Kidney (tissue), 14 donors: ENCODE measurements around the gene KRT10. TPM values are rescaled to one million over a fixed set of nuclear protein-coding genes. Genes with fewer than 3 reads are reported as not detected.

ENCODE experiments used
- DNase-seq, 5 donors: peaks; one replicate each; pipeline ENCODE4 v3.0.0-alpha.2; 2013 to 2020
- FAIRE-seq: peaks from 2 replicates; lab custom pipeline; 2012; peaks lifted over from hg19 to GRCh38; lab: Jason Lieb, UNC
- H3K27ac ChIP-seq, 2 donors: one replicate each; pipeline ENCODE4 v1.7.0; 2013; ENCODE audit warnings: low read depth in 2 of 2, low read length in 2 of 2, inconsistent platforms in 1 of 2
- H3K27me3 ChIP-seq: one replicate; pipeline ENCODE4 v1.7.1; 2013; ENCODE audit warnings: low read length, inconsistent platforms; ENCODE audit not compliant: control insufficient read depth, insufficient read depth
- H3K36me3 ChIP-seq, 3 donors: one replicate each; pipeline versions ENCODE4 v1.7.0 to v1.7.1; 2013; ENCODE audit warnings: low read length in 3 of 3, control low read depth in 1 of 3, inconsistent platforms in 1 of 3; ENCODE audit not compliant: insufficient read depth in 3 of 3, control insufficient read depth in 2 of 3
- H3K4me1 ChIP-seq, 3 donors: one replicate each; pipeline versions ENCODE4 v1.7.0 to v1.7.1; 2013; ENCODE audit warnings: low read length in 3 of 3, inconsistent platforms in 1 of 3, low read depth in 1 of 3; ENCODE audit not compliant: control insufficient read depth in 2 of 3, insufficient read depth in 2 of 3
- H3K4me3 ChIP-seq, 3 donors: one replicate each; pipeline versions ENCODE4 v1.7.0 to v1.8.1; 2013; ENCODE audit warnings: low read length in 3 of 3, control low read depth in 1 of 3, inconsistent platforms in 1 of 3
- H3K9ac ChIP-seq, 3 donors: one replicate each; pipeline versions ENCODE4 v1.7.0 to v1.7.1; 2013; ENCODE audit warnings: low read length in 3 of 3, control low read depth in 1 of 3, inconsistent platforms in 1 of 3
- H3K9me3 ChIP-seq, 3 donors: one replicate each; pipeline versions ENCODE4 v1.7.0 to v1.7.1; 2013; ENCODE audit warnings: low read length in 3 of 3, control low read depth in 1 of 3, inconsistent platforms in 1 of 3; ENCODE audit not compliant: control insufficient read depth in 2 of 3, insufficient read depth in 1 of 3
- intact Hi-C: fragments of 100-400 bp; cut with DNase I; formaldehyde crosslinking; loops from one replicate; pipeline ENCODE4 v1.11.1; 2022
- polyA plus RNA-seq: library from polyadenylated mRNA; stranded (reverse); fragments of 350-450 nt; fragmentation: Illumina TruSeq; extraction: RNeasy Lipid Tissue Mini Kit (QIAGEN cat#74804); gene quantifications from one replicate; pipeline ENCODE4 v1.2.3, GENCODE V29; 2014; ENCODE audit warnings: low read depth, low replicate concordance; ENCODE audit not compliant: insufficient read depth
- total RNA-seq: library from RNA; stranded (reverse); fragmentation: NEBNext Ultra II Directional; extraction: Animal tissue kit (Norgen Biotek cat#: 25700); gene quantifications from one replicate; pipeline ENCODE4 v1.2.1, GENCODE V29; 2021
- TF ChIP-seq, protein P1 (sequence below): IDR thresholded peaks from 3 replicates; pipeline ENCODE4 v1.5.1; 2012; ENCODE audit warnings: mild to moderate bottlenecking, moderate library complexity, borderline replicate concordance; ENCODE audit not compliant: insufficient read depth; ENCODE audit errors: extremely low read depth
- donor health status: control.
- donor health status: control.
- donor health status: control.
- donor health status: control.
- donor health status: control.
- donor health status: DM: yes; HTN: yes; CAD: no.
- donor health status: Normal renal cell carcinoma (clear cell type).

The KRT10 gene
- total and polyA plus RNA-seq, 2 donors from 2014 or later, result 47.9 to 50.9 TPM

- no peaks in the 10 kb centered on the region for H3K36me3 ChIP-seq
- intact Hi-C loops, result no loop called here
- FAIRE-seq, result no peak
- peak in 2 of 5 donors; percentile 31 to 36 for DNase-seq
- TF ChIP-seq, protein P1, sequence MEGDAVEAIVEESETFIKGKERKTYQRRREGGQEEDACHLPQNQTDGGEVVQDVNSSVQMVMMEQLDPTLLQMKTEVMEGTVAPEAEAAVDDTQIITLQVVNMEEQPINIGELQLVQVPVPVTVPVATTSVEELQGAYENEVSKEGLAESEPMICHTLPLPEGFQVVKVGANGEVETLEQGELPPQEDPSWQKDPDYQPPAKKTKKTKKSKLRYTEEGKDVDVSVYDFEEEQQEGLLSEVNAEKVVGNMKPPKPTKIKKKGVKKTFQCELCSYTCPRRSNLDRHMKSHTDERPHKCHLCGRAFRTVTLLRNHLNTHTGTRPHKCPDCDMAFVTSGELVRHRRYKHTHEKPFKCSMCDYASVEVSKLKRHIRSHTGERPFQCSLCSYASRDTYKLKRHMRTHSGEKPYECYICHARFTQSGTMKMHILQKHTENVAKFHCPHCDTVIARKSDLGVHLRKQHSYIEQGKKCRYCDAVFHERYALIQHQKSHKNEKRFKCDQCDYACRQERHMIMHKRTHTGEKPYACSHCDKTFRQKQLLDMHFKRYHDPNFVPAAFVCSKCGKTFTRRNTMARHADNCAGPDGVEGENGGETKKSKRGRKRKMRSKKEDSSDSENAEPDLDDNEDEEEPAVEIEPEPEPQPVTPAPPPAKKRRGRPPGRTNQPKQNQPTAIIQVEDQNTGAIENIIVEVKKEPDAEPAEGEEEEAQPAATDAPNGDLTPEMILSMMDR, result no peak
- no peak overlapping the region for H3K9ac ChIP-seq
- H3K4me3 ChIP-seq, result peak overlapping the region in 1 of 3 donors; percentile 11
- no peak overlapping the region for H3K27ac ChIP-seq
- no peaks in the 10 kb centered on the region for H3K4me1 ChIP-seq
- no peaks in the 10 kb centered on the region for H3K9me3 ChIP-seq
- no peaks in the 10 kb centered on the region for H3K27me3 ChIP-seq
Measured at GRCh38 chr17:40779181-40779909, 43.1 kb downstream of the KRT10 start.

DNA sequence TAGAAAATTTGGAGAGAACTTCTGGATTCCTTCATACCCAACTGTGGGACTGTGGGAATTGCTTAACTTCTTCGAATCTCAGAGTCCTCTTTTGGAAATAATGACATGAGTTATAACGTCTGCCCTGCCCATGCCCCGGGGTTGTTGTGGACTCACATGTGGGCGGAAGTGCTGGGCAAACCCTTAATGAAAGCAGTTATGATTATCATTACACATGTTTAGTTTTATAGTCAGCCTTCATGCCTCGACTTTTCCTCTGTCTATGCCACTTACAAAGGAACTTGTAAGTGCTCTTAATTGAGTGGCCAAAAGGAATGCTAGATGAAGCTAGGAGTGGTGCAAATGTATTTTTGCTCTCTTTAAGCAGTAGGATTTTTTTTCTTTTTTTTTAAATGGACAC, 44.0 kb downstream of the KRT10 start:
- Histone ChIP-seq H3K4me1 (no peaks in the 10 kb centered on the region), H3K9ac (no peak overlapping the region), H3K9me3 (no peaks in the 10 kb centered on the region), H3K27ac (no peak overlapping the region), H3K27me3 (no peaks in the 10 kb centered on the region), H3K4me3 (no peak overlapping the region), H3K36me3 (no peaks in the 10 kb centered on the region)
- DNase-seq, result no peak
- intact Hi-C loops, result no loop called here
- TF ChIP-seq, protein P1, result no peak
- no peak for FAIRE-seq

DNA sequence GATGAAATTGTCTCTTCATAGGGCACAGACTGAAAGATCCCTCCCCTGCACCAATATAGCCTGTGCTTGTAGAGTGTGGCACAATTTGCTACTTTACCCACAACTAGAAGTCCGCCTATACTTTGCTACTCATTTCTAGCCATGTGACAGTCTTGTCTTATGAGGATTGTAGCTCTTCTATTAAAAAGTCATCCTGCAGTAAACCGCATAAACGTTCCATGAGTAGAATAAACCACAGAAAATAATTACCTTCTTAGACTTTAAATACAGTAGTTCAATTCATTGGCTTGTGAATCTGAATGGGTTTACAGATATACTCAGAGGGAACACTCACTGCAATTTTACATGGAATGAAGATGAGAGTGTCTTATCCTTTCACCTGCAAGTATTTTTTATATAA, 44.4 kb downstream of the KRT10 start:
- no peaks in the 10 kb centered on the region for H3K4me1 ChIP-seq
- no peaks in the 10 kb centered on the region for H3K9me3 ChIP-seq
- no peak overlapping the region for H3K27ac ChIP-seq
- no peak for DNase-seq
- intact Hi-C loops, result no loop called here
- no peak overlapping the region for H3K9ac ChIP-seq
- FAIRE-seq, result no peak
- H3K4me3 ChIP-seq, result no peak overlapping the region
- H3K27me3 ChIP-seq, result no peaks in the 10 kb centered on the region
- H3K36me3 ChIP-seq, result no peaks in the 10 kb centered on the region
- TF ChIP-seq, protein P1, result no peak

DNA sequence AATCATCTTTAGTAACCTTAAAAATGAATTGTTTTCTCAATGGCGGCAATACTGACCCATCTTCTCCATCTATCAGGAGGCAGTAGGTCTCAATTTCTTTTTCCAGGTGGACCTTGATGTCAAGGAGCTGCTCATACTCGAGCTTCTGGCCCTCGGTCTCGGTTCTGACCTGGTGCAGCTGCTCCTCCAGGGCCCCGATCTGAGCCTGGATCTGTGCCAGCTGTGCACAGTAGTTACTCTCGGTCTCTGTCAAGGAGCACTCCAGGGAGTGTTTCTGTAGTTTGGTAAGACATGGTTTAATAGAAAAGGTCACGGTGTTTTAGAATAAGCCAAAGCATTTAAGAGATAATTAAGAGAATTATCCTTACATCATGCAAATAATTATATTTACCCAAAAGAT, 45.0 kb downstream of the KRT10 start:
- TF ChIP-seq, protein P1, result no peak
- Histone ChIP-seq H3K4me3 (no peak overlapping the region), H3K4me1 (no peaks in the 10 kb centered on the region), H3K9me3 (no peaks in the 10 kb centered on the region), H3K9ac (no peak overlapping the region), H3K36me3 (no peaks in the 10 kb centered on the region), H3K27me3 (no peaks in the 10 kb centered on the region), H3K27ac (no peak overlapping the region)
- intact Hi-C loops, result no loop called here
- no peak for DNase-seq
- no peak for FAIRE-seq
